Effector CD4-positive, alpha-beta T cell (primary cell): ENCODE results near the gene CPEB4.

ENCODE experiments used
- DNase-seq: peaks from one replicate; pipeline ENCODE4 v3.0.0-alpha.2; 2020

CPEB4 gene

GRCh38 chr5:173988554-173989431 lies 100.6 kb downstream of the CPEB4 start, which contains the start of gene C5orf47:
Gene C5orf47, plus strand, starts transcription at chr5:173989170. Its CDS starts 94 bp downstream, at chr5:173989264.
- no peak for DNase-seq

- no peak for DNase-seq
Observed at GRCh38 chr5:173989432-173990082, 101.4 kb downstream of the CPEB4 start.

GRCh38 chr5:173997331-173997730 lies 109.2 kb downstream of the CPEB4 start:
- DNase-seq, result no peak

- DNase-seq, result no peak
Observed at GRCh38 chr5:173998531-173998930, 110.4 kb downstream of the CPEB4 start.

GRCh38 chr5:174000076-174000475 lies 111.9 kb downstream of the CPEB4 start:
- DNase-seq, result no peak

GRCh38 chr5:174003795-174004194 lies 115.6 kb downstream of the CPEB4 start:
- no peak for DNase-seq

GRCh38 chr5:174008922-174009321 lies 120.8 kb downstream of the CPEB4 start:
- DNase-seq, result no peak

- DNase-seq, result no peak
Observed at GRCh38 chr5:174010365-174010764, 122.2 kb downstream of the CPEB4 start.

- no peak for DNase-seq
Observed at GRCh38 chr5:174011441-174011840, 123.3 kb downstream of the CPEB4 start.
